ENCODE measurements around the gene AP5Z1. TPM values are rescaled to one million over a fixed set of nuclear protein-coding genes. Genes with fewer than 3 reads are reported as not detected.

Gene AP5Z1
- total RNA-seq, 1 experiment from 2014 or later, result 38.3 TPM

- no peak overlapping the region for H3K18ac ChIP-seq (ENCODE audit: insufficient read length, low read depth, low read length)
- no peak overlapping the region for H4K5ac ChIP-seq (ENCODE audit: insufficient read length, low read depth, low read length)
- Mint-ChIP-seq H3K27ac (no peak overlapping the region), H3K9me3 (no peaks in the 10 kb centered on the region), H3K4me1 (peaks cover 12 to 15% of the 10 kb centered on the region in 2 experiments), H3K27me3 (ENCODE audit: low read depth) (peaks cover 3% of the 10 kb centered on the region; the same call in 1 of the 2 replicates), H3K4me3 (no peak overlapping the region), H3K36me3 (ENCODE audit: insufficient read depth in 1 of 3, low read depth in 3 of 3) (peaks cover 0 to 10% (median 0%) of the 10 kb centered on the region in 3 experiments; a peak in 2 of 7 replicates)
- H3K79me1 ChIP-seq (ENCODE audit: insufficient read depth, low read depth, low read length, poor library complexity, severe bottlenecking), result no peaks in the 10 kb centered on the region
- no peak overlapping the region for H3K14ac ChIP-seq (ENCODE audit: insufficient read depth, low read length)
- no peak overlapping the region for H2AFZ ChIP-seq (ENCODE audit: low read length)
- H2BK20ac ChIP-seq (ENCODE audit: low read depth, low read length, poor library complexity, severe bottlenecking), result no peak overlapping the region
- no peak overlapping the region for H3T11ph ChIP-seq (ENCODE audit: low read length)
- H3K79me2 ChIP-seq (ENCODE audit: insufficient read depth, low read length), result no peaks in the 10 kb centered on the region; the same call in 1 of the 2 replicates
- no CpG with 5 or more reads among the region's 6 CpGs for WGBS (ENCODE audit: extremely low coverage, insufficient read length, low lambda C conversion rate)
- no peak overlapping the region for H3K27ac ChIP-seq (ENCODE audit: insufficient read length, low read depth, low read length)
- H2AK5ac ChIP-seq (ENCODE audit: insufficient read length, low read length), result no peak overlapping the region
- no peak overlapping the region for H2BK12ac ChIP-seq (ENCODE audit: insufficient read length, low read depth, low read length)
- H3K9ac ChIP-seq (ENCODE audit: extremely low read depth, insufficient read length, low read length), result no peak overlapping the region
- no peaks in the 10 kb centered on the region for H3K27me3 ChIP-seq (ENCODE audit: insufficient read depth, low read length)
- no peak overlapping the region for H2BK5ac ChIP-seq (ENCODE audit: insufficient read length, low read length)
- no peaks in the 10 kb centered on the region for H3K9me3 ChIP-seq (ENCODE audit: control insufficient read depth, low read depth, low read length)
- no peak overlapping the region for H4K8ac ChIP-seq (replicated peaks; ENCODE audit: insufficient read length, low read depth, low read length)
- H4K91ac ChIP-seq (ENCODE audit: insufficient read length, low read depth, low read length), result no peak overlapping the region
- H3K4me2 ChIP-seq (ENCODE audit: insufficient read depth, insufficient read length, low read length), result no peak overlapping the region
- no peak for TF ChIP-seq CTCF (conservative IDR thresholded peaks at IDR 0.05)
- DNase-seq, result no peak
- no peak overlapping the region for H2BK120ac ChIP-seq (ENCODE audit: low read depth, low read length, poor library complexity, severe bottlenecking)
- no peaks in the 10 kb centered on the region for H4K20me1 ChIP-seq (ENCODE audit: control insufficient read depth, insufficient read depth, insufficient read length)
- no peaks in the 10 kb centered on the region for H3K4me1 ChIP-seq (ENCODE audit: insufficient read depth, low read length)
- no peak overlapping the region for H3K23ac ChIP-seq (ENCODE audit: insufficient read length, low read depth, low read length)
- no peak overlapping the region for H3K4ac ChIP-seq (ENCODE audit: low read depth, low read length)
- no peak overlapping the region for H2BK15ac ChIP-seq (ENCODE audit: low read depth, low read length)
- H3K56ac ChIP-seq (ENCODE audit: insufficient read length, low read depth, low read length), result no peak overlapping the region
- H3K23me2 ChIP-seq (ENCODE audit: insufficient read length, low read depth, low read length, poor library complexity, severe bottlenecking), result peaks cover 15% of the 10 kb centered on the region
Measured at GRCh38 chr7:4772306-4772705, 3.1 kb upstream of the AP5Z1 start.

Data from H9 (cell line).